Fibroblast of peridontal ligament (primary cell): ENCODE data around the gene PPARA.
A peak's percentile ranks its signal among the peaks of the same experiment; 100 is the strongest.

Experiments
- DNase-seq: peaks from one replicate; pipeline ENCODE4 v3.0.0-alpha.2; 2010; ENCODE audit errors: extremely low read depth

Gene PPARA

DNA sequence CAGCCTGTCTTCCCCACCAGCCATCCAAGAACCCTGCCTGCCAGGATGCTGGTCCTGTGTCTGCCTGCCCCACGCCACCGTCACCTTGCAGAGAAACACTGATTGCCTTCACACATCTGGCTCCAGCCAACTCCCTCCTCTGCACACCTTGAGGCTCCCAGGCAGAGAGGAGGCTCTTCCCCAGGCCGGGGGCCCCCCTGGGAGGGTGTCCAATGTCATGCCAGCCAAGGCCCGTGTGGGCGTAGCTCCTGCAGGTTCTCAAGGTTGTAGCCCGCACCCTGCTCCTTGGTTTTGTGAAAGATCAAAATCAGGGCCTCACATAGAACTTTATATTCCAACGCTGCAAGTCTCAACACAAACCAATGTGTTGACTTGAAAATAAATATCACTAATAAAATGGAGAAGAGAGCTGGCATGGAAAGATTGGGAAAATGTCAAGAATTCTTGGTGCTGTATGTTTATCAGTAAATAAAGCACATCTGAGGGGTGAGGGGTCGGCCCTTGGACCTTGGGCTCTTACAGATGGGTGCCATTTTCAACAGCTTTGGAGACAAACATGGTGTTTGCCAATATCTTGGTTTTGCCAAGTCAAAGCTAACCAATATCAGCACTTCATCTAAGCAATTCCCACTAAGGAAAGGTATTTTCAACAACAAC is 6.7 kb upstream of the PPARA start:
- no peak for DNase-seq

DNA sequence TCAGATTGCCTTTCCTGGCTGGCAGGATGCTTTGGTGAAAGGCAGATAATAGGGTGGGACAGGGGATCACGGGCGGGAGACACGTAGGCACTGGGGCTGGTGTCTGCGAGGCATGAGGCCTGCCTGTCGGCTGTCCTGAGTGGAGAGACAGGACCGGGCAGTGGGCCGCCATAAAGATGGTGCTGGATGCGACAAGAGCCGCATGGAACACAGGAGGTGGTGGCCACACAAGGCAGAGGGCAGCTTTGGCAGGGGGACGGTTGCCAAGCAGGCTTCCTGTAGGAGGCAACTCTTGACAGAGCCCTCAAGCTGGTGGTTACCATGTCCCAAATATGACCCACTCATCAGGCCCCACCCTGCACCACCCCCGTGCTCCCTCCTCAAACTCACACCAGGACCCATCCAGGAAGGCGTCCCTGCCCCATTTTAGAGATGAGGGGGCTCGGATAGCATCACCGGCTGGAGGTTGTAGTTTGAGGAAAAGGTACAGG is 4.9 kb upstream of the PPARA start:
- DNase-seq = no peak

DNA sequence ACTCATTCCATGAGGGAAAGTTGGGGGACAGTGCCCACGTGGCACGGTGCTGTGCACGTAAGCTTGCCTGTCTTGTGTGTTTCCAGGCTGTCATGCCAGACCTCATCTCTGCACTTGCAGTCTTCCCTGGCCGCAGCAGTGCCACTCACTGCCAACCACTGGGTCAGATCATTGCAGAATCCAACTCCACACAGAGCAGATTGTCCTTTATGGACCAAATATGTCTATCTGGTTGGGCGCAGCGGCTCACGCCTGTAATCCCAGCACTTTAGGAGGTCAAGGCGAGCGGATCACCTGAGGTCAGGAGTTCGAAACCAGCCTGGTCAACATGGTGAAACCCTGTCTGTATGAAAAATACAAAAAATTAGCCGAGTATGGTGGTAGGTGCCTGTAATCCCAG is 4.4 kb upstream of the PPARA start:
- no peak for DNase-seq

DNA sequence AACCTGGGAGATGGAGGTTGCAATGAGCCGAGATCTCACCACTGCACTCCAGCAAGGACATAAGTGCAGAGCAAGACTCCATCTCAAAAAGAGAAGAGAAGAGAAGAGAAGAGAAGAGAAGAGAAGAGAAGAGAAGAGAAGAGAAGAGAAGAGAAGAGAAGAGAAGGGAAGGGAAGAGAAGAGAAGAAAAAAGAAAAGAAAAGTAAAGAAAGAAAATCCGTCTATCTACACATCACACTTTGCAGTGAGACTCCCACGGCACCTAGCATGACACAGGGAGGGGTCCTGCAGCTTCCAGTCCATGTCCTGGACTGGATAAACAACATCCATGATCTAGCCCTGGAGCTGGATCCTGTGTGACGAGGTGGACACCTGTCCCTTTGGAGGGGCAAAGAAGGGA is 4.0 kb upstream of the PPARA start:
- DNase-seq = no peak

DNA sequence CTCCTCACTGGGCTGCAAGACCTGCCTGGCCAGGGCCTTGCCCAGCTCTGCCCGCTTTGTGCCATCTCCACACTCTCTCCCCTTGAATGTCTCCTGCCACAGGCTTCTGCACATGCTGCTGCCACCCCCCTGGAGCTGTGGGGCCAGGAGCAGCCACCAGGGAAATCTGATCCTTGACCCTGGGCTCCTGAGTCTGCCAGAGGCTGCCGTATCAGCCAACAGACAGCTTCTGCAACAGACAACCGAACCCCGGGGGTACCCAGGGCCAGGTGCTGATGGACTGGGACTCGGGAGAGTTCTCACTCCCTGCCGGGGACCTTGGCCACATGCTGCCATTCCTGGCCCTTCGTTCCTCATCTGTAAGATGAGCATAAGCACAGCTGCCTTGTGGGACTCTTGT is 3.3 kb upstream of the PPARA start:
- DNase-seq = no peak

- no peak for DNase-seq
These were observed 2.7 kb upstream of the PPARA start for GRCh38 chr22:46147471-46148267.

DNA sequence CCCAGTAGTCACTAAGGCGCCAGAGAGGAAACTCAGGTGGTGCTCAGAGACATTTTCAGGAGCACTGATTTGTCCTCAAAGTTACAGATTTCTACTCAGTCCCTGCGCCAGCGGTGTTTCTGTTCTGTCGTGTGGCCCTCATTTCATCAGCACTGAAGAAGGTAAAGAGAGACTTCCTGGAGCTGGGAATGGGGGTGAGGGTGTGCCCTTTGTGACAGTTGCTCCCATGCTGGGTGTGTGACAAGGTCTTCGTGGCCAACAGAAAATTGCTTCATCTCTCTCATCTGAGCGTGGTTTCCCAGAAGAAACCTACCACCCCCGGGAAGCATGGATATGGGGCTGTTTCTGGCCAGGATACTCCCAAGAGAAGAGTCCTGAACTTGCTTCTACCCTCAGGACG is 2.0 kb upstream of the PPARA start:
- no peak for DNase-seq

DNA sequence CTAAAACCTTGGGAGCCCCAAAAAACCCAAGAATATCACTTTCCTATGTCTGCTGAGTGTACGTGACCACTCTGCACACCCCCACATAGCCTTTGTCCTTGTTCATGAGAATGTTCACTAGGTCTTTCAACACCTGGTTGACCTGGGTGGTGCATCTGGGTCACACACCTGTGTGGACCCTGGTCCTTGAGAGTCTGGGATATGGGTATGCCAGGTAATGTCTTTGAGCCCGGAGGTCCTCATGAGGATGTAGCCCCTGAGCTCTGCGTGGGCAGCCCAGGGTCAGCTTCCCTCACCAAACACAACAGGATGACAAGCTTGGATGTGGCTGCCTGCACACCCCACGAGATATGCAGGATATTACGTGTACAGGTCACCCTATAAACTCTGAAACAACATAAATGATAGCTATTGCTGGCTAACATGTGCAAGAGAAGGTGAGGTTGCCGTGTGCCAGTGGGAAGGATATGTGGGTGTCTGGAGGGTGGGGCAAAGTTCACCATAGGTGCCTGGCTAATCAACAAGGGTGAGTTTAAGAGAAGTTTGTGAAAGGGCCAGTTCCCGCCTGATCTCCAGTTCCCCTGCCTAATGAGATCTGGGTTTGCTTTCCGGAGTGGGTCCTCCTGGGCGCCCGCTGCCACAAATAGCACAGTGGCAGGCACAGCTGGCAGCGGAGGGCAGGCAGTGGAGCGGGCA is 1.4 kb upstream of the PPARA start:
- DNase-seq = no peak

GRCh38 chr22:46149512-46150033 is 753 bp upstream of the PPARA start:
- no peak for DNase-seq

DNA sequence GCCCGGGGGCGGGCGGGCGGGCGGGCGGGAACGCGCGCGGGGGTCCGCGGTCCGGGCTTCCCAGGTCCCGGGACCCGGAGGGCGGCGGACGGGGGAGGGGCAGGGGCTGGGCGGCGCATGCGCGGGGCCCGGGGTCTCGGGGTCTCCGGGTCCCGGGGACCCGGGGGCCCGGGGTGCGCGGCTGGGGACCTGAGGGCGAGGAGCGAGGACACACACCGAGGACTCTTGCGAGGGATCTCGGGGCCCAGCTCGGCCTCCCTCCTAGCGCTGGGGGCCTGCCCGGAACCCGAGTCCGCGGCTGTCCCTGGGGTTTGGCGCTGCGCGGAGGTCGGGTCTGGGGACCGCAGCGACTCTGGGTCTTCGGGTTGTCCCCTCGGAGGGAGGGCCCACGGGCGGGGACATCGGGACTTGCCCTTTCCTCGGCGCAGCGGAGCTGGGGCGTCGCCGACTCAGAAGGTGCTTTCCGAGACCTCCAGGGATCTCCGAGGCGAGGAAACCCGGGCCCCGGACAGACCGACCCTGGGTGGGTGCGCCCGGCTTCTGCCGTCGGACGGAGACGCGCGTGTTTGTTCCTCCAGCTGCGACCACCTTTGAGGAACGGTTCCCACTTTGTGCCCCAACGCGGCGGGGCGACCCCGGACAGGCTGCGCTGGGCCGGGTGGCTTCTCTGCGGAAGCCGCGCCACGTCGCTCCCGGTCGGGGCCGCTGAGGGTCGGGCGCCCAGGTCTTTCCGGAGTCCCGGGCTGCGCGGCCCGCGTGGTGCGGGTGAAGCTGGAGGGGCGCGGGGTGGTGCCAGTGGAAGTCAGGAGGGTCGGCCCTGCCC is 540 bp downstream of the PPARA start:
- DNase-seq = no peak

DNA sequence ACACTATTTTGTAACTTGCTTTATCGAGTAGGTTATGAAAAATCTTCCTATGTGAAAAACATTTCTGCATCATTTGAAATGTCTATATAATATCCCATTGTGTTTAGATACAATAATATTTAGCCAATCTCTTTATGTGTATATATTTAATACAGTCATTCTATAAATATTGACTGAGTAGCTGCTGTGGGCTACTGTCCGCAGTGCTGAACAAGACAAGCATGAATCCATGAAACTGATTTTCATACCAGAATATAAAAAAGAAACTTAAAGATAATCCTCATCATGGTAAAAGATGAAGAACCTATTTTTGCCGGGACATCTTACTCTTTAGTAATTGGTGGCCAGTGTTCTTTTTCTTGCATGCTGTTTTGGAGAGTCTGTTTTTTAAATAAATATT is 3.6 kb downstream of the PPARA start:
- no peak for DNase-seq

DNA sequence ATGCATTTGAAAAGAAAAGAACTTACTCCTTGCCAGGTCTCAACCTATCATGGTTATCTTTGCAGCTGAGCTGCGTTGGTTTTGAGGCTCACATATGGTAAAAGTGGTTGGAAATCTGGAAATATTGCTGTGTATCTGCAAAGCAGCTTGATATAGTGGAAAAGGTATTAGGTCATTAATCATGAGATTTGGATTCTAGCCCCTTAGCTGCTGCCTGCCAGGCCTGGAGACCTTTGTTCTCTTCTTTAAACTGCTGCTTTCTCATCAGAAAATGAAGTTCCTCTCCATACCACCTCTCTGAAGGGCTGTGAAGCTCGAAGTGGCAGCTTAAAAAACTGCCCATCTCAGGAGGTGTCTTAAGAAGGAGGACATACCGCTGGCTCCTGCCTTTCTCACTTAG is 5.7 kb downstream of the PPARA start:
- DNase-seq = no peak

- DNase-seq = no peak
These were observed 8.0 kb downstream of the PPARA start for GRCh38 chr22:46158283-46158682.

DNA sequence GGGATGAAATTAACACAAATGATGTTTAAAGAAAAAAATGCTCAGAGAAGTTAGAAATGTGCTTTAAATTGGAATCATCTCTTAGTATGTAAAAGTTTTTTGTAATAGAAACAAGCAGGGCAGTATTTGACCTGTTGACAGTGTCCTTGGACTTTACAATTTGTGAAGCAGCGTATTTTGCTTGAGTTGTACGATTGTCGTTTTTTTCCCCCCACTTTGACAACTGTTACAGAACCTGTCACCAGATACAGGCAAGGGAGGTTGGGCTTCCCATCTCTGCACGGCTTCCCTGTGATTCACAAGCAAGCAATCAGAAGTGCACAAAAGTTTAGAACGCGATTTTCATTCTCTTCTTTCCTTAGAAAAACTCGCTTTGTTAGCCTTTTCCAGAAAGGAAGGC is 8.9 kb downstream of the PPARA start:
- no peak for DNase-seq

DNA sequence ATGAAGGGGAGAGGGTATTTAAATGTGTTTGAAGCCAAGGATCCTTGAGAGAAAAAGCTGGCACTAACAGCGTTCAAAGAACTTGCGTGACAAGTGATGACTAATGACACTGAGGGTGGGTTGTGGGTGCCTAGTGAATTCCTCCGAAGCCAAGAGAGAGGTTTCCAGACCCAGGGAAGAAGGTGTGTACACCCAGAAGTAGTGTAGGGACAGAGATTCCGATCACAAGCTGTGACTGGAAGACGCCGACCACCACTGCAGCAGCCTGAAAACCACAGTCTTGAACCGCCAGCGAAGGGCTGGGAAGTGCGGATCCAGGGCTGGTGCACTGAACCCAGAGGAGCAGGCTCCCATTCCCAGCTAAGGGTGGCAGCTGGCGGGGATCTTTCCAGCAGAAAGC is 9.5 kb downstream of the PPARA start:
- no peak for DNase-seq

GRCh38 chr22:46162285-46162684 is 12.0 kb downstream of the PPARA start:
- no peak for DNase-seq

DNA sequence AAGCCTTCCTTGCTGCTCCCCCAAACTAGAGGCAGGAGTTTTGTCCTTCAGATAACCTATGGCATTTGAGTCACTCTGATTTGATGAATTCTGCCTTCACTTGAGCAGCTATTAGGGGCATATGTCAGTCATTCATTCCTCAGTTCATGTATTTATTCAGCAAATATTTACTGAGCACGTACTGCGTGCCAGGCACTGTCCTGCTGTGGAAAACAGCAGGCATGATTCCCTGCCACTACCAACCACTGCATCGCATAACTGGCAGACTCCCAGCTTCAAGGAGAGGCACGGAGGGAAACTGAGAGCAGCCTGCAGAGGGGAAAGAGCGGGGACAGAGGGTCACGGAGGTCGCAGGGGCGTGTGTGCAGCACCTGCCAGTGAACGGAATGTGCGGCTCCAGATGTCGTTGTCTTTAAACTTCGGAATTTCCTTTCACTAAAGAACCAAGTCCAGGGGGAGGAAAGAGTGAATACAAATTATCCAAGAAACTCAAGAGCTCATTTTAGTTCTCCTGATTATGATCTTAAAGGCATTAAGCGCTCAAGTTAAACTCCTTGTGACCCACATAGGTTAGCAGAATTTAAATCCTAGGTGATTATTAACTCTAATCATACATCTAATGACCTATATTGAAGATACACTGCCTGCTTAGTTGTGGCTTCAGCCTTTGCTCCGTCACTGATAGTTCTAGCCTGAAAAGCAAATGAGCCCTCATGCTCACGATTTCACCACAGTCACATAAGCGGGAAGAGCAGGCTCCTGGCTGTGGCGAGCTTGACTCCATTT is 12.6 kb downstream of the PPARA start:
- no peak for DNase-seq

DNA sequence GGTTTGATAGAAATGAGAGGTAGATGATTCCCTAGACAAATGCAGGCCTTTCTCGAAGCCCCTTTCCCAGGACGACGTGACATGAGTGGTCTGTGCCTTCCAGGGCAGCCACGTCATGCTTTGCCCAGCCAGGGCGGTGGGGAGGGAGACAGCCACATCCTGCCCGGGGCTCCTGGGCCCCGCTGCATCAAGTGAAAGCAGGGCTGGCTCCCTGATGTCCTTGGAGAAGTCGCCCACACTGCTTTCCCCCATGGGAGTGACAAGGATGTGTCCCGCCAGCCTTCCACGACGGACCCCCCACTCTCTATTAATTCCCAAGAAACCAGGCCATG is 13.2 kb downstream of the PPARA start:
- DNase-seq = no peak

DNA sequence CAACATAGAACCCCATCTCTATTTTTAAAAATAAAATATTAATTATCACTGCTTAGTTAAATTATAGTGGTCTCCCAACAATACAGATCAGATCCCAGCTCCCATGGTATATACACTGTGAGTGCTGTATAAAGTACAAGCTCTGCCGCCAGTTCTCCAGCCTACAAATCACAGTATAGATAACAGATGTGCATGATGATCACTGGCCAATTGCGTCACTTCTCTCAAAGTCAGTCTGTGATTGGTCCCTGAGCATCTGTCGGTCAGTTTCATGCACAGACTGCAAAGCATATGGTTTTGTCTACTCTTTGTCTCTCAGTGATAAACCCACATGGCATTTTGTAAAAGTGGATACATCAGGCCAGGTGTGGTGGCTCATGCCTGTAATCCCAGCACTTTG is 15.7 kb downstream of the PPARA start:
- DNase-seq = no peak

GRCh38 chr22:46169628-46170027 is 19.3 kb downstream of the PPARA start:
- no peak for DNase-seq

GRCh38 chr22:46171940-46172339 is 21.6 kb downstream of the PPARA start:
- DNase-seq = peak; percentile 77
